ENCODE measurements around the gene GBE1.

DNA sequence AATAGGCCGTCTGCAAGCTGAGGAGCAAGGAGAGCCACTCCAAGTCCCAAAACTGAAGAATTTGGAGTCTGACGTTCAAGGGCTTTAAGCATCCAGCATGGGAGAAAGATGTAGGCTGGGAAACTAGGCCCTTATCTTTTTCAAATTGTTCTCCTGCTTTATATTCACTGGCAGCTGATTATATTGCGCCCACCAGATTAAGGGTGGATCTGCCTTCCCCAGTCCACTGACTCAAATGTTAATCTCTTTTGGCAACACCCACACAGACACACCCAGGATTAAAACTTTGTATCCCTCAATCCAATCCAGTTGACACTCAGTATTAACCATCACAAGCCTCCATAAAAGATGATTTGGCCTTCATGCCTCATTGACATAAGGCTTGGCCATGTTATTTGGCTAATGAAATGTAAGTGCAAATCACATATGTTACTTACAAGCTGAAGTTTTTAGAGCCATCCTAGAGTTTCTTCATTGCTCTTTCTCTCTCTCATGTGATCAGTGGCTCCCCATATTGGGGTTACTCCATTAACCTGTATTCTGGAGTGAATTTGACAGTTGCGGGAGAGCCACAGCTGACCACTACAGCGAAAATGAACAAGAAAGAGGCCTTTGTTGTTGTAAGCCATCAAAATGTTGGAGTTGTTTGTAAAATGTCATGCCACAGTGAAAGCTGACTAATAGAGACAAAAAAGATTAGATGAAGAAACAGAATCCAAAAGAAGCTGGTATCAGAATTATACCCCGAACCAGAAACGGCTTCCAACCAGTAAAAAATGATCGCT is 61.7 kb downstream of the GBE1 start:
- TF ChIP-seq, protein P1, sequence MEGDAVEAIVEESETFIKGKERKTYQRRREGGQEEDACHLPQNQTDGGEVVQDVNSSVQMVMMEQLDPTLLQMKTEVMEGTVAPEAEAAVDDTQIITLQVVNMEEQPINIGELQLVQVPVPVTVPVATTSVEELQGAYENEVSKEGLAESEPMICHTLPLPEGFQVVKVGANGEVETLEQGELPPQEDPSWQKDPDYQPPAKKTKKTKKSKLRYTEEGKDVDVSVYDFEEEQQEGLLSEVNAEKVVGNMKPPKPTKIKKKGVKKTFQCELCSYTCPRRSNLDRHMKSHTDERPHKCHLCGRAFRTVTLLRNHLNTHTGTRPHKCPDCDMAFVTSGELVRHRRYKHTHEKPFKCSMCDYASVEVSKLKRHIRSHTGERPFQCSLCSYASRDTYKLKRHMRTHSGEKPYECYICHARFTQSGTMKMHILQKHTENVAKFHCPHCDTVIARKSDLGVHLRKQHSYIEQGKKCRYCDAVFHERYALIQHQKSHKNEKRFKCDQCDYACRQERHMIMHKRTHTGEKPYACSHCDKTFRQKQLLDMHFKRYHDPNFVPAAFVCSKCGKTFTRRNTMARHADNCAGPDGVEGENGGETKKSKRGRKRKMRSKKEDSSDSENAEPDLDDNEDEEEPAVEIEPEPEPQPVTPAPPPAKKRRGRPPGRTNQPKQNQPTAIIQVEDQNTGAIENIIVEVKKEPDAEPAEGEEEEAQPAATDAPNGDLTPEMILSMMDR (IDR thresholded peaks at IDR 0.05; ENCODE audit: low read depth, low read length) = no peak
- TF ChIP-seq EZH2phosphoT487 (IDR thresholded peaks at IDR 0.05; ENCODE audit: low read depth) = no peak
